ENCODE results near the gene STARD5. TPM values are rescaled to one million over a fixed set of nuclear protein-coding genes. Genes with fewer than 3 reads are reported as not detected.

Gene STARD5
- total RNA-seq, 4 donors from 2014 or later, result 11.2 to 54.5 (median 41.3) TPM

- TF ChIP-seq CTCF (IDR thresholded peaks at IDR 0.05), result no peak
- TF ChIP-seq POLR2AphosphoS5 (IDR thresholded peaks at IDR 0.05), result peak in 1 of 3 donors; percentile 42
- peak overlapping the region; percentile 55 to 83 (median 71) for H3K27ac ChIP-seq
- in situ Hi-C loops (cut with MboI; ENCODE audit: low pct_ligation_motif_present in 1 of 4, low pct_unique_long_range_greater_than_20kb in 1 of 4, low sequenced_read_pairs in 3 of 4), result no loop called here
- peak overlapping the region in 1 of 4 donors; percentile 39 for H3K4me3 ChIP-seq
- H3K9me3 ChIP-seq, result no peaks in the 10 kb centered on the region
- peak; percentile 64 for DNase-seq
- peaks cover 0 to 15% (median 0%) of the 10 kb centered on the region in 4 donors for H3K4me1 ChIP-seq
- no peaks in the 10 kb centered on the region for H3K36me3 ChIP-seq
- intact Hi-C loops (cut with DNase I; ENCODE audit: low total_unique reads), result no loop called here
- H3K27me3 ChIP-seq, result no peaks in the 10 kb centered on the region
- 76 to 80% methylated on average over 1 to 5 of the region's 5 CpGs for WGBS, 2 donors (ENCODE audit: low coverage in 1 of 2)
Measured at GRCh38 chr15:81301815-81302399, 22.0 kb downstream of the STARD5 start.

GRCh38 chr15:81301385-81301784 is 22.6 kb downstream of the STARD5 start:
- H3K4me1 ChIP-seq, result peaks cover 0 to 16% (median 0%) of the 10 kb centered on the region in 4 donors
- 82% methylated on average over 4 of the region's 4 CpGs; no CpG with 5 or more reads in 1 of the 2 donors for WGBS, 2 donors (ENCODE audit: low coverage in 1 of 2)
- TF ChIP-seq EP300 (IDR thresholded peaks at IDR 0.05; ENCODE audit: low read depth), result no peak
- no peak for TF ChIP-seq CTCF (IDR thresholded peaks at IDR 0.05)
- TF ChIP-seq POLR2AphosphoS5 (IDR thresholded peaks at IDR 0.05), result no peak
- no peak for TF ChIP-seq POLR2A (IDR thresholded peaks at IDR 0.05)
- H3K9me3 ChIP-seq, result no peaks in the 10 kb centered on the region
- in situ Hi-C loops (cut with MboI; ENCODE audit: low pct_ligation_motif_present in 1 of 4, low pct_unique_long_range_greater_than_20kb in 1 of 4, low sequenced_read_pairs in 3 of 4), result no loop called here
- intact Hi-C loops (cut with DNase I; ENCODE audit: low total_unique reads), result no loop called here
- H3K36me3 ChIP-seq, result no peaks in the 10 kb centered on the region
- H3K27me3 ChIP-seq, result no peaks in the 10 kb centered on the region
- DNase-seq, result peak; percentile 4
- H3K4me3 ChIP-seq, result peak overlapping the region in 1 of 4 donors; percentile 39
- H3K27ac ChIP-seq, result peak overlapping the region; percentile 55 to 83 (median 71)

GRCh38 chr15:81299630-81300273 is 24.2 kb downstream of the STARD5 start:
- peak overlapping the region; percentile 27 to 83 (median 68) for H3K27ac ChIP-seq
- WGBS, 2 donors (ENCODE audit: low coverage in 1 of 2), result 71 to 100% methylated on average over 1 to 13 of the region's 14 CpGs
- H3K9me3 ChIP-seq, result no peaks in the 10 kb centered on the region
- no peaks in the 10 kb centered on the region for H3K27me3 ChIP-seq
- H3K36me3 ChIP-seq, result no peaks in the 10 kb centered on the region
- in situ Hi-C loops (cut with MboI; ENCODE audit: low pct_ligation_motif_present in 1 of 4, low pct_unique_long_range_greater_than_20kb in 1 of 4, low sequenced_read_pairs in 3 of 4) (no loop called here), intact Hi-C loops (cut with DNase I; ENCODE audit: low total_unique reads) (no loop called here)
- peaks cover 0 to 26% (median 2%) of the 10 kb centered on the region in 4 donors for H3K4me1 ChIP-seq
- TF ChIP-seq EP300 (IDR thresholded peaks at IDR 0.05; ENCODE audit: low read depth) (no peak), POLR2AphosphoS5 (IDR thresholded peaks at IDR 0.05) (no peak)
- no peak for DNase-seq
- peak overlapping the region in 2 of 4 donors; percentile 9 to 39 for H3K4me3 ChIP-seq

GRCh38 chr15:81299156-81299555 is 24.8 kb downstream of the STARD5 start:
- H3K27ac ChIP-seq, result peak overlapping the region; percentile 62 to 83 (median 72)
- TF ChIP-seq EP300 (IDR thresholded peaks at IDR 0.05; ENCODE audit: low read depth) (no peak), POLR2AphosphoS5 (IDR thresholded peaks at IDR 0.05) (no peak), POLR2A (IDR thresholded peaks at IDR 0.05) (no peak), CTCF (IDR thresholded peaks at IDR 0.05) (no peak)
- peaks cover 0 to 28% (median 5%) of the 10 kb centered on the region in 4 donors for H3K4me1 ChIP-seq
- in situ Hi-C loops (cut with MboI; ENCODE audit: low pct_ligation_motif_present in 1 of 4, low pct_unique_long_range_greater_than_20kb in 1 of 4, low sequenced_read_pairs in 3 of 4), result no loop called here
- peak overlapping the region in 2 of 4 donors; percentile 9 to 39 for H3K4me3 ChIP-seq
- no peaks in the 10 kb centered on the region for H3K9me3 ChIP-seq
- WGBS, 2 donors (ENCODE audit: low coverage in 1 of 2), result 76 to 91% methylated on average over 3 of the region's 3 CpGs
- no peaks in the 10 kb centered on the region for H3K27me3 ChIP-seq
- intact Hi-C loops (cut with DNase I; ENCODE audit: low total_unique reads), result no loop called here
- no peak for DNase-seq
- H3K36me3 ChIP-seq, result no peaks in the 10 kb centered on the region

All from transverse colon (tissue), 4 donors.